GM06990 (cell line): ENCODE measurements around the gene TGIF1.

Source experiments
- DNase-seq: peaks from one replicate; pipeline ENCODE4 v3.0.0-alpha.2; 2011; ENCODE audit not compliant: insufficient read length; ENCODE audit errors: extremely low read depth
- H3K27me3 ChIP-seq: replicated peaks from 2 replicates; pipeline ENCODE4 v1.6.0; 2011; ENCODE audit warnings: low read length; ENCODE audit not compliant: control insufficient read depth, insufficient read depth
- H3K36me3 ChIP-seq: 2 replicates; pipeline ENCODE4 v1.5.1; 2011; ENCODE audit warnings: low read length; ENCODE audit not compliant: control insufficient read depth, insufficient read depth
- H3K4me3 ChIP-seq: replicated peaks from 2 replicates; pipeline ENCODE4 v1.5.1; 2011; ENCODE audit warnings: low read depth, mild to moderate bottlenecking, control low read depth, low read length
- CTCF ChIP-seq: IDR thresholded peaks from 2 replicates; pipeline ENCODE4 v1.5.1; 2011; ENCODE audit warnings: low read length, control low read depth, mild to moderate bottlenecking, inconsistent platforms; ENCODE audit not compliant: insufficient read depth, poor library complexity, severe bottlenecking

The TGIF1 gene

GRCh38 chr18:3455907-3456685 is 6.1 kb downstream of the TGIF1 start:
- no peak for TF ChIP-seq CTCF
- Histone ChIP-seq H3K4me3 (no peak overlapping the region), H3K36me3 (no peaks in the 10 kb centered on the region), H3K27me3 (no peaks in the 10 kb centered on the region; the same call in 1 of the 2 replicates)
- no peak for DNase-seq

GRCh38 chr18:3456686-3457069 is 6.7 kb downstream of the TGIF1 start:
- no peaks in the 10 kb centered on the region for H3K36me3 ChIP-seq
- TF ChIP-seq CTCF: no peak
- no peak overlapping the region for H3K4me3 ChIP-seq
- DNase-seq: no peak
- H3K27me3 ChIP-seq: no peaks in the 10 kb centered on the region; the same call in 1 of the 2 replicates

- H3K36me3 ChIP-seq: no peaks in the 10 kb centered on the region
- H3K4me3 ChIP-seq: no peak overlapping the region
- no peaks in the 10 kb centered on the region; the same call in 1 of the 2 replicates for H3K27me3 ChIP-seq
- no peak for TF ChIP-seq CTCF
- DNase-seq: no peak
Measured at GRCh38 chr18:3457261-3457724, 7.3 kb downstream of the TGIF1 start.

- no peak for TF ChIP-seq CTCF
- H3K4me3 ChIP-seq: no peak overlapping the region
- no peaks in the 10 kb centered on the region for H3K36me3 ChIP-seq
- no peak for DNase-seq
- H3K27me3 ChIP-seq: no peaks in the 10 kb centered on the region; the same call in 1 of the 2 replicates
Measured at GRCh38 chr18:3458378-3458777, 8.4 kb downstream of the TGIF1 start.

GRCh38 chr18:3458952-3459853 is 9.2 kb downstream of the TGIF1 start:
- Histone ChIP-seq H3K4me3 (no peak overlapping the region), H3K27me3 (no peaks in the 10 kb centered on the region; the same call in 1 of the 2 replicates), H3K36me3 (no peaks in the 10 kb centered on the region)
- no peak for TF ChIP-seq CTCF
- no peak for DNase-seq
